ENCODE results near the gene ROR2. TPM values are rescaled to one million over a fixed set of nuclear protein-coding genes. Genes with fewer than 3 reads are reported as not detected.

The ROR2 gene
- total and polyA plus RNA-seq, 2 experiments from 2014 or later: 8.1 to 18.8 TPM

DNA sequence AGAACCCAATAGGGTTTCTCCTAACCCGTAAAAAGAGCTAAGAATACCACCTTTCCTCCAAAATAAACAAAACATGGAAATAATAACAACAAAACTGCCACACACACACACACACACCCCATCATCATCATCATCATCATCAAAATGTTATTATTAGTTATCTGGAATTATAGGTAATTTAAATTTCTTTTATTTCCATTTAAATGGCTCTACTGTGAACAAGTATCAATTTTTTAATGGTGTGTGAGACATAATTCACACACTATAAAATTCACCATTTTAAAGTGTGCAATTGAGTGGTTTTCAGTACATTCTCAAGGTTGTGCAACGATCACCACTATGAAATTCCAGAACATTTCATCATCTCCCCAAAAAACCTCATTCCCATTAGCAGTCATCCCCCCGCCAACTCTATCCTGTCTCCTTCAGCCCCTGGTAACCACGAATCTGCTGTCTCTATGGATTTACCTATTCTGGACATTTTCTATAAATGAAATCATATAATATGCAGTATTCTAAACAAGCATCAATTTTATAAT lies 172.7 kb downstream of the ROR2 start:
- Mint-ChIP-seq H3K27ac (no peak overlapping the region), H3K4me1 (peaks cover 35% of the 10 kb centered on the region), H3K9me3 (no peaks in the 10 kb centered on the region), H3K27me3 (ENCODE audit: insufficient read depth, low read depth, poor library complexity) (peaks cover 4% of the 10 kb centered on the region), H3K36me3 (ENCODE audit: low read depth) (no peaks in the 10 kb centered on the region), H3K4me3 (no peak overlapping the region)
- Histone ChIP-seq H4K20me1 (replicated peaks; ENCODE audit: insufficient read depth) (no peaks in the 10 kb centered on the region), H3K27me3 (ENCODE audit: insufficient read depth) (no peaks in the 10 kb centered on the region), H3K9me2 (ENCODE audit: insufficient read depth) (no peaks in the 10 kb centered on the region), H3K27ac (ENCODE audit: low read depth) (no peak overlapping the region), H3K4me3 (no peak overlapping the region), H3K4me2 (no peak overlapping the region), H3K79me2 (replicated peaks; ENCODE audit: insufficient read depth) (no peaks in the 10 kb centered on the region), H2AFZ (no peak overlapping the region), H3K36me3 (ENCODE audit: insufficient read depth) (no peaks in the 10 kb centered on the region), H3K4me1 (ENCODE audit: insufficient read depth) (peaks cover 23% of the 10 kb centered on the region), H3F3A (replicated peaks; ENCODE audit: low read depth) (no peaks in the 10 kb centered on the region)
- TF ChIP-seq JUNB (IDR thresholded peaks at IDR 0.05; ENCODE audit: unreplicated experiment) (no peak), STAT1 (IDR thresholded peaks at IDR 0.05; ENCODE audit: unreplicated experiment) (no peak)
- TF ChIP-seq, protein P1, sequence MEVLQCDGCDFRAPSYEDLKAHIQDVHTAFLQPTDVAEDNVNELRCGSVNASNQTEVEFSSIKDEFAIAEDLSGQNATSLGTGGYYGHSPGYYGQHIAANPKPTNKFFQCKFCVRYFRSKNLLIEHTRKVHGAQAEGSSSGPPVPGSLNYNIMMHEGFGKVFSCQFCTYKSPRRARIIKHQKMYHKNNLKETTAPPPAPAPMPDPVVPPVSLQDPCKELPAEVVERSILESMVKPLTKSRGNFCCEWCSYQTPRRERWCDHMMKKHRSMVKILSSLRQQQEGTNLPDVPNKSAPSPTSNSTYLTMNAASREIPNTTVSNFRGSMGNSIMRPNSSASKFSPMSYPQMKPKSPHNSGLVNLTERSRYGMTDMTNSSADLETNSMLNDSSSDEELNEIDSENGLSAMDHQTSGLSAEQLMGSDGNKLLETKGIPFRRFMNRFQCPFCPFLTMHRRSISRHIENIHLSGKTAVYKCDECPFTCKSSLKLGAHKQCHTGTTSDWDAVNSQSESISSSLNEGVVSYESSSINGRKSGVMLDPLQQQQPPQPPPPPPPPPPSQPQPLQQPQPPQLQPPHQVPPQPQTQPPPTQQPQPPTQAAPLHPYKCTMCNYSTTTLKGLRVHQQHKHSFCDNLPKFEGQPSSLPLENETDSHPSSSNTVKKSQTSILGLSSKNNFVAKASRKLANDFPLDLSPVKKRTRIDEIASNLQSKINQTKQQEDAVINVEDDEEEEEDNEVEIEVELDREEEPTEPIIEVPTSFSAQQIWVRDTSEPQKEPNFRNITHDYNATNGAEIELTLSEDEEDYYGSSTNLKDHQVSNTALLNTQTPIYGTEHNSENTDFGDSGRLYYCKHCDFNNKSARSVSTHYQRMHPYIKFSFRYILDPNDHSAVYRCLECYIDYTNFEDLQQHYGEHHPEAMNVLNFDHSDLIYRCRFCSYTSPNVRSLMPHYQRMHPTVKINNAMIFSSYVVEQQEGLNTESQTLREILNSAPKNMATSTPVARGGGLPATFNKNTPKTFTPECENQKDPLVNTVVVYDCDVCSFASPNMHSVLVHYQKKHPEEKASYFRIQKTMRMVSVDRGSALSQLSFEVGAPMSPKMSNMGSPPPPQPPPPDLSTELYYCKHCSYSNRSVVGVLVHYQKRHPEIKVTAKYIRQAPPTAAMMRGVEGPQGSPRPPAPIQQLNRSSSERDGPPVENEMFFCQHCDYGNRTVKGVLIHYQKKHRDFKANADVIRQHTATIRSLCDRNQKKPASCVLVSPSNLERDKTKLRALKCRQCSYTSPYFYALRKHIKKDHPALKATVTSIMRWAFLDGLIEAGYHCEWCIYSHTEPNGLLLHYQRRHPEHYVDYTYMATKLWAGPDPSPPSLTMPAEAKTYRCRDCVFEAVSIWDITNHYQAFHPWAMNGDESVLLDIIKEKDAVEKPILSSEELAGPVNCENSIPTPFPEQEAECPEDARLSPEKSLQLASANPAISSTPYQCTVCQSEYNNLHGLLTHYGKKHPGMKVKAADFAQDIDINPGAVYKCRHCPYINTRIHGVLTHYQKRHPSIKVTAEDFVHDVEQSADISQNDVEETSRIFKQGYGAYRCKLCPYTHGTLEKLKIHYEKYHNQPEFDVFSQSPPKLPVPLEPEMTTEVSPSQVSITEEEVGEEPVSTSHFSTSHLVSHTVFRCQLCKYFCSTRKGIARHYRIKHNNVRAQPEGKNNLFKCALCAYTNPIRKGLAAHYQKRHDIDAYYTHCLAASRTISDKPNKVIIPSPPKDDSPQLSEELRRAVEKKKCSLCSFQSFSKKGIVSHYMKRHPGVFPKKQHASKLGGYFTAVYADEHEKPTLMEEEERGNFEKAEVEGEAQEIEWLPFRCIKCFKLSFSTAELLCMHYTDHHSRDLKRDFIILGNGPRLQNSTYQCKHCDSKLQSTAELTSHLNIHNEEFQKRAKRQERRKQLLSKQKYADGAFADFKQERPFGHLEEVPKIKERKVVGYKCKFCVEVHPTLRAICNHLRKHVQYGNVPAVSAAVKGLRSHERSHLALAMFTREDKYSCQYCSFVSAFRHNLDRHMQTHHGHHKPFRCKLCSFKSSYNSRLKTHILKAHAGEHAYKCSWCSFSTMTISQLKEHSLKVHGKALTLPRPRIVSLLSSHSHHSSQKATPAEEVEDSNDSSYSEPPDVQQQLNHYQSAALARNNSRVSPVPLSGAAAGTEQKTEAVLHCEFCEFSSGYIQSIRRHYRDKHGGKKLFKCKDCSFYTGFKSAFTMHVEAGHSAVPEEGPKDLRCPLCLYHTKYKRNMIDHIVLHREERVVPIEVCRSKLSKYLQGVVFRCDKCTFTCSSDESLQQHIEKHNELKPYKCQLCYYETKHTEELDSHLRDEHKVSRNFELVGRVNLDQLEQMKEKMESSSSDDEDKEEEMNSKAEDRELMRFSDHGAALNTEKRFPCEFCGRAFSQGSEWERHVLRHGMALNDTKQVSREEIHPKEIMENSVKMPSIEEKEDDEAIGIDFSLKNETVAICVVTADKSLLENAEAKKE (CRISPR knock-in tag; IDR thresholded peaks at IDR 0.05): no peak
- DNase-seq (ENCODE audit: low spot score) (no peak), ATAC-seq (no peak)

DNA sequence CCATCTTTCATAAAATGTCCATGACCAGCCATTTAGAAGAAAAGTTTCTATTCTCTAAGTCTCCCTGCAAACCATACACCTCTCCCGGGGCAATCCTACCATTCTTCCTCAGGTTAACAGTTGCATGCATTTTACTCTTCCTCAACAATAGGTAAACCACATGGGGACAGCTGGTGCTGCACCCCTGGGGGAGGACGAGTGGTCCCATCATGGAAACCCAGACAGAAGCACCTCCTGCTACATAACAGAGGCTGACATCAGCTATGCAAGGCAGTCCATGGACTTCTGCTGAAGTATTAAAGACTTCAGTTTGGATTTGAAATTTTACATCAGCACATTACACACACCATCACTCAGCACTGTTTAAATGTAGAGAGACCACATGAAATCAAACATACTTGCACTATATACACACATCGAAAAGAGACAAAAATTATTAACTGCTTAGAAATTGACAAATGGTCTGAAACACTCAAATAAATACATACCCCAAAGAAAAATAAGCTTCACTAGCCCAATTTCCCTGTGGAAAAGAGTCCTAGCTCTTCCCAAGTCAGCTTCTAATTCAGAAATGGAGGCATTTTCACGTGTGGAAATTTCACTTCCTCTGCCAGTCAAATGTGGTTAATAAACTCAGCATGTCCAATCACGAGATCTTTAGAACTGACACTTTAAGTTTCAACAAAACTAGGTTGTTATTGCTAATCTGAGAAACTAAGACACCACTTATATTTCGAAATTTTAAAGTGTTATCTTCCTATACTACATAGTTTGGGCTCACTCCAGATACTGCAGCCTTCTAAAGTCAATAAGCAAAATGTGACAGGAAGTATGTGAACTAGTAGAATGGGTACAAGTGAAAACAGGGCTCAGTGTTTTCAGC lies 173.4 kb downstream of the ROR2 start:
- Histone ChIP-seq H3K27me3 (ENCODE audit: insufficient read depth) (no peaks in the 10 kb centered on the region), H3K4me2 (no peak overlapping the region), H3K36me3 (ENCODE audit: insufficient read depth) (no peaks in the 10 kb centered on the region), H2AFZ (no peak overlapping the region), H3K4me1 (ENCODE audit: insufficient read depth) (peaks cover 16% of the 10 kb centered on the region), H3F3A (replicated peaks; ENCODE audit: low read depth) (no peaks in the 10 kb centered on the region), H4K20me1 (replicated peaks; ENCODE audit: insufficient read depth) (no peaks in the 10 kb centered on the region), H3K79me2 (replicated peaks; ENCODE audit: insufficient read depth) (no peaks in the 10 kb centered on the region), H3K27ac (ENCODE audit: low read depth) (no peak overlapping the region), H3K4me3 (no peak overlapping the region), H3K9me2 (ENCODE audit: insufficient read depth) (no peaks in the 10 kb centered on the region)
- Mint-ChIP-seq H3K27ac (no peak overlapping the region), H3K9me3 (no peaks in the 10 kb centered on the region), H3K4me3 (no peak overlapping the region), H3K4me1 (peaks cover 29% of the 10 kb centered on the region), H3K36me3 (ENCODE audit: low read depth) (no peaks in the 10 kb centered on the region), H3K27me3 (ENCODE audit: insufficient read depth, low read depth, poor library complexity) (no peaks in the 10 kb centered on the region)
- no peak for ATAC-seq
- DNase-seq (ENCODE audit: low spot score): no peak
- TF ChIP-seq, protein P2, sequence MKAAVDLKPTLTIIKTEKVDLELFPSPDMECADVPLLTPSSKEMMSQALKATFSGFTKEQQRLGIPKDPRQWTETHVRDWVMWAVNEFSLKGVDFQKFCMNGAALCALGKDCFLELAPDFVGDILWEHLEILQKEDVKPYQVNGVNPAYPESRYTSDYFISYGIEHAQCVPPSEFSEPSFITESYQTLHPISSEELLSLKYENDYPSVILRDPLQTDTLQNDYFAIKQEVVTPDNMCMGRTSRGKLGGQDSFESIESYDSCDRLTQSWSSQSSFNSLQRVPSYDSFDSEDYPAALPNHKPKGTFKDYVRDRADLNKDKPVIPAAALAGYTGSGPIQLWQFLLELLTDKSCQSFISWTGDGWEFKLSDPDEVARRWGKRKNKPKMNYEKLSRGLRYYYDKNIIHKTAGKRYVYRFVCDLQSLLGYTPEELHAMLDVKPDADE (IDR thresholded peaks at IDR 0.05): no peak

Measured in GM23338 (cell line).